ENCODE measurements around the gene MAP3K14. TPM values are rescaled to one million over a fixed set of nuclear protein-coding genes. Genes with fewer than 3 reads are reported as not detected.

The MAP3K14 gene
- total and polyA plus RNA-seq, 2 experiments from 2014 or later: 1.3 to 2.9 TPM

GRCh38 chr17:45226576-45226975, 90.2 kb downstream of the MAP3K14 start:
- H3K36me3 ChIP-seq: no peaks in the 10 kb centered on the region
- no peak overlapping the region for H3K4me3 ChIP-seq
- no peak overlapping the region for H3K27ac ChIP-seq
- peaks cover 34% of the 10 kb centered on the region for H3K27me3 ChIP-seq
- peaks cover 8% of the 10 kb centered on the region for H3K4me1 ChIP-seq (ENCODE audit: low read depth)
- no peak for DNase-seq (ENCODE audit: low read depth in 1 of 2, low spot score in 1 of 2)
- TF ChIP-seq CTCF (IDR thresholded peaks at IDR 0.05; ENCODE audit: low read depth, low read length): no peak
- no peaks in the 10 kb centered on the region for H3K9me3 ChIP-seq (ENCODE audit: low read depth)

GRCh38 chr17:45225964-45226530, 90.8 kb downstream of the MAP3K14 start:
- DNase-seq (ENCODE audit: low read depth in 1 of 2, low spot score in 1 of 2): no peak
- peaks cover 39% of the 10 kb centered on the region for H3K27me3 ChIP-seq
- no peak for TF ChIP-seq CTCF (IDR thresholded peaks at IDR 0.05; ENCODE audit: low read depth, low read length)

GRCh38 chr17:45225051-45225700, 91.6 kb downstream of the MAP3K14 start:
- H3K4me3 ChIP-seq: no peak overlapping the region
- DNase-seq (ENCODE audit: low read depth in 1 of 2, low spot score in 1 of 2): no peak
- peaks cover 8% of the 10 kb centered on the region for H3K4me1 ChIP-seq (ENCODE audit: low read depth)
- no peaks in the 10 kb centered on the region for H3K36me3 ChIP-seq
- H3K27ac ChIP-seq: no peak overlapping the region
- no peak for TF ChIP-seq CTCF (IDR thresholded peaks at IDR 0.05; ENCODE audit: low read depth, low read length)
- peaks cover 48% of the 10 kb centered on the region for H3K27me3 ChIP-seq
- H3K9me3 ChIP-seq (ENCODE audit: low read depth): no peaks in the 10 kb centered on the region

More at GRCh38 chr17:45225964-45226530, 90.8 kb downstream of the MAP3K14 start:
- H3K27ac ChIP-seq: no peak overlapping the region
- H3K4me3 ChIP-seq: no peak overlapping the region
- peaks cover 8% of the 10 kb centered on the region for H3K4me1 ChIP-seq (ENCODE audit: low read depth)
- no peaks in the 10 kb centered on the region for H3K36me3 ChIP-seq
- no peaks in the 10 kb centered on the region for H3K9me3 ChIP-seq (ENCODE audit: low read depth)

- no peak for DNase-seq (ENCODE audit: low read depth in 1 of 2, low spot score in 1 of 2)
- Histone ChIP-seq H3K9me3 (ENCODE audit: low read depth) (no peaks in the 10 kb centered on the region), H3K27me3 (peaks cover 53% of the 10 kb centered on the region), H3K36me3 (no peaks in the 10 kb centered on the region), H3K4me3 (no peak overlapping the region), H3K27ac (no peak overlapping the region), H3K4me1 (ENCODE audit: low read depth) (peaks cover 8% of the 10 kb centered on the region)
- TF ChIP-seq CTCF (IDR thresholded peaks at IDR 0.05; ENCODE audit: low read depth, low read length): no peak
These were observed 92.2 kb downstream of the MAP3K14 start for GRCh38 chr17:45224671-45225050.

- no peak for TF ChIP-seq CTCF (IDR thresholded peaks at IDR 0.05; ENCODE audit: low read depth, low read length)
- no peak for DNase-seq (ENCODE audit: low read depth in 1 of 2, low spot score in 1 of 2)
- Histone ChIP-seq H3K4me1 (ENCODE audit: low read depth) (peaks cover 8% of the 10 kb centered on the region), H3K27me3 (peaks cover 60% of the 10 kb centered on the region), H3K27ac (no peak overlapping the region), H3K9me3 (ENCODE audit: low read depth) (no peaks in the 10 kb centered on the region), H3K36me3 (no peaks in the 10 kb centered on the region), H3K4me3 (no peak overlapping the region)
These were observed 93.0 kb downstream of the MAP3K14 start for GRCh38 chr17:45223539-45224528.

Measured in cardiac muscle cell (in vitro differentiated cells and primary cell).